GM12891 (cell line): ENCODE results near the gene ZFAND3.

Experiments
- POLR2A ChIP-seq: IDR thresholded peaks from 2 replicates; pipeline ENCODE4 v1.6.1; 2011; ENCODE audit warnings: low read depth, low read length, control low read depth
- TAF1 ChIP-seq: IDR thresholded peaks from 2 replicates; pipeline ENCODE4 v1.6.1; 2011; ENCODE audit warnings: low read depth, low read length, control low read depth

DNA sequence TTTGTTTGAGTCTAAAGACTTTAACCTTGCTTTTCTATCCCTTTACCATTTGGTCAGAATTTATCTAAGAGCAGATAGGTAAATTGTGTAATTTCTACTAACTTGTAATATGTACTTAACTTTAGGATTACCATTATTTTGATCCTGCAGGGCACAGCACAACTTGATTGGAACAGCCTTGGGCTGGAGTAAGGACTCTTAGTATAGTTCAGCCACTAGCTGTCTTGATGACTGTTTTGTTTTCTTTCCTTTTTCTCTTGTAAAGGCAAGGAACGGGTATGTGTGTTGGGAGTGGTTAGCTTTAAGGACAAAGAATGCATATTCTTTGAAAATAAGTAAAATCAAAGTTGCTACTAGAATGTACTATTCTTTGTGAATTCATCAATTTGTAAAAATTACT is 203.2 kb downstream of the ZFAND3 start:
- TF ChIP-seq POLR2A (no peak), TAF1 (no peak)
